ENCODE data around the gene KDM8.

KDM8 gene

GRCh38 chr16:27231692-27232060, 28.4 kb downstream of the KDM8 start:
- DNase-seq (ENCODE audit: low read depth, low spot score), result no peak
- ChIA-PET POLR2A (no interaction called here), CTCF (interaction anchor here (2.0 to 11.3 kb wide), 3 partner anchors 9 to 143 kb away, joined by 5 to 355 read pairs (median 97); no protein-coding TSS in a partner anchor)
- TF ChIP-seq CTCF (IDR thresholded peaks at IDR 0.05; ENCODE audit: insufficient read depth, low read length, missing control alignments), result no peak
- no peak overlapping the region for H3K4me3 ChIP-seq (ENCODE audit: low read depth, low read length)

GRCh38 chr16:27232061-27232900, 29.0 kb downstream of the KDM8 start:
- ChIA-PET CTCF (interaction anchor here (2.0 to 11.3 kb wide), 3 partner anchors 9 to 143 kb away, joined by 5 to 355 read pairs (median 97); no protein-coding TSS in a partner anchor), POLR2A (no interaction called here)
- no peak overlapping the region for H3K4me3 ChIP-seq (ENCODE audit: low read depth, low read length)
- no peak for TF ChIP-seq CTCF (IDR thresholded peaks at IDR 0.05; ENCODE audit: insufficient read depth, low read length, missing control alignments)
- DNase-seq (ENCODE audit: low read depth, low spot score), result no peak

- POLR2A ChIA-PET, result no interaction called here
- TF ChIP-seq CTCF (IDR thresholded peaks at IDR 0.05; ENCODE audit: insufficient read depth, low read length, missing control alignments), result no peak
Measured at GRCh38 chr16:27232901-27233625, 29.7 kb downstream of the KDM8 start.

GRCh38 chr16:27233731-27234130, 30.4 kb downstream of the KDM8 start:
- no peak for TF ChIP-seq CTCF (IDR thresholded peaks at IDR 0.05; ENCODE audit: insufficient read depth, low read length, missing control alignments)
- POLR2A ChIA-PET, result interaction anchor here (1.9 kb wide), 1 partner anchor 134 kb away, joined by 6 read pairs; no protein-coding TSS in a partner anchor
- H3K4me3 ChIP-seq (ENCODE audit: low read depth, low read length), result no peak overlapping the region
- CTCF ChIA-PET, result interaction anchor here (0.7 to 11.3 kb wide), 29 partner anchors 10 to 530 kb away, joined by 3 to 355 read pairs (median 7); partner anchors contain the start of genes IL21R and KDM8
- DNase-seq (ENCODE audit: low read depth, low spot score), result no peak

More at GRCh38 chr16:27232901-27233625, 29.7 kb downstream of the KDM8 start:
- CTCF ChIA-PET, result interaction anchor here (0.7 to 11.3 kb wide), 13 partner anchors 10 to 529 kb away, joined by 3 to 355 read pairs (median 18); partner anchors contain the start of genes IL21R and KDM8
- no peak for DNase-seq (ENCODE audit: low read depth, low spot score)
- no peak overlapping the region for H3K4me3 ChIP-seq (ENCODE audit: low read depth, low read length)

GRCh38 chr16:27234171-27234570, 30.8 kb downstream of the KDM8 start:
- no peak for TF ChIP-seq CTCF (IDR thresholded peaks at IDR 0.05; ENCODE audit: insufficient read depth, low read length, missing control alignments)
- POLR2A ChIA-PET, result interaction anchor here (1.9 kb wide), 1 partner anchor 134 kb away, joined by 6 read pairs; no protein-coding TSS in a partner anchor
- no peak overlapping the region for H3K4me3 ChIP-seq (ENCODE audit: low read depth, low read length)

More at GRCh38 chr16:27234171-27234570, 30.8 kb downstream of the KDM8 start:
- DNase-seq (ENCODE audit: low read depth, low spot score), result no peak
- CTCF ChIA-PET, result interaction anchor here (0.7 to 11.3 kb wide), 43 partner anchors 10 to 228 kb away, joined by 3 to 355 read pairs (median 7); partner anchors contain the start of genes IL21R and KDM8
